ENCODE results near the gene SLC20A1. TPM values are rescaled to one million over a fixed set of nuclear protein-coding genes. Genes with fewer than 3 reads are reported as not detected.
A peak's percentile ranks its signal among the peaks of the same experiment; 100 is the strongest.
"Not testable (repeated sequence)": the region's sequence is repeated elsewhere in the genome, so short reads cannot be mapped to it uniquely, and the experiment has no call there.

The SLC20A1 gene
- total RNA-seq, 2 experiments from 2014 or later = 52.7 to 52.8 TPM

- H3K36me3 Mint-ChIP-seq (ENCODE audit: low read depth) = no peaks in the 10 kb centered on the region
- no peak for ATAC-seq
- H3K27me3 Mint-ChIP-seq = peaks cover 22% of the 10 kb centered on the region
- CTCF ChIA-PET = interaction anchor here (0.9 to 5.5 kb wide), 6 partner anchors 14 to 106 kb away, joined by 3 to 35 read pairs (median 7); no protein-coding TSS in a partner anchor
- no peaks in the 10 kb centered on the region for H3K9me3 Mint-ChIP-seq
- no peak overlapping the region for H3K4me3 Mint-ChIP-seq
- no peak for DNase-seq
- POLR2A ChIA-PET = interaction anchor here (2.3 kb wide), 1 partner anchor 74 kb away, joined by 9 read pairs; no protein-coding TSS in a partner anchor
- TF ChIP-seq CTCF (IDR thresholded peaks at IDR 0.05) = no peak
- no peak overlapping the region for H3K27ac Mint-ChIP-seq
- intact Hi-C loops (cut with micrococcal nuclease) = no loop called here
- H3K4me1 Mint-ChIP-seq (ENCODE audit: low read depth) = peaks cover 28% of the 10 kb centered on the region
Measured at GRCh38 chr2:112705575-112705974, 59.8 kb downstream of the SLC20A1 start.

- H3K4me3 Mint-ChIP-seq = no peak overlapping the region
- POLR2A ChIA-PET = interaction anchor here (1.7 to 2.3 kb wide), 2 partner anchors 19 to 74 kb away, joined by 6 to 9 read pairs; no protein-coding TSS in a partner anchor
- no peak for TF ChIP-seq CTCF (IDR thresholded peaks at IDR 0.05)
- intact Hi-C loops (cut with micrococcal nuclease) = no loop called here
- H3K9me3 Mint-ChIP-seq = no peaks in the 10 kb centered on the region
- H3K27me3 Mint-ChIP-seq = peaks cover 20% of the 10 kb centered on the region
- no peak overlapping the region for H3K27ac Mint-ChIP-seq
- CTCF ChIA-PET = interaction anchor here (0.9 to 5.5 kb wide), 8 partner anchors 14 to 179 kb away, joined by 3 to 35 read pairs (median 8); no protein-coding TSS in a partner anchor
- DNase-seq = peak; percentile 89
- H3K4me1 Mint-ChIP-seq (ENCODE audit: low read depth) = peaks cover 28% of the 10 kb centered on the region
- ATAC-seq = peak; percentile 96
- H3K36me3 Mint-ChIP-seq (ENCODE audit: low read depth) = no peaks in the 10 kb centered on the region
Measured at GRCh38 chr2:112706170-112706664, 60.5 kb downstream of the SLC20A1 start.

GRCh38 chr2:112706947-112707346 lies 61.2 kb downstream of the SLC20A1 start:
- ChIA-PET POLR2A (interaction anchor here (1.7 to 2.3 kb wide), 2 partner anchors 18 to 75 kb away, joined by 6 to 9 read pairs; no protein-coding TSS in a partner anchor), CTCF (interaction anchor here (0.8 to 5.5 kb wide), 7 partner anchors 13 to 178 kb away, joined by 3 to 35 read pairs (median 8); no protein-coding TSS in a partner anchor)
- ATAC-seq; intact Hi-C loops (cut with micrococcal nuclease); H3K36me3 Mint-ChIP-seq (ENCODE audit: low read depth); H3K9me3 Mint-ChIP-seq; H3K27ac Mint-ChIP-seq; H3K4me3 Mint-ChIP-seq; DNase-seq: not testable (repeated sequence)
- Mint-ChIP-seq H3K4me1 (ENCODE audit: low read depth) (peaks cover 26% of the 10 kb centered on the region), H3K27me3 (peaks cover 20% of the 10 kb centered on the region)

- POLR2A ChIA-PET = interaction anchor here (1.3 kb wide), 1 partner anchor 72 kb away, joined by 4 read pairs; no protein-coding TSS in a partner anchor
- peaks cover 29% of the 10 kb centered on the region for H3K4me1 Mint-ChIP-seq (ENCODE audit: low read depth)
- H3K36me3 Mint-ChIP-seq (ENCODE audit: low read depth) = no peaks in the 10 kb centered on the region
- no peaks in the 10 kb centered on the region for H3K9me3 Mint-ChIP-seq
- TF ChIP-seq CTCF (IDR thresholded peaks at IDR 0.05) = no peak
- H3K4me3 Mint-ChIP-seq = no peak overlapping the region
- intact Hi-C loops (cut with micrococcal nuclease) = no loop called here
- no peak for DNase-seq
- H3K27me3 Mint-ChIP-seq = peaks cover 16% of the 10 kb centered on the region
- ATAC-seq = no peak
- H3K27ac Mint-ChIP-seq = no peak overlapping the region
- CTCF ChIA-PET = interaction anchor here (1.2 to 5.5 kb wide), 2 partner anchors 18 to 109 kb away, joined by 3 to 35 read pairs; no protein-coding TSS in a partner anchor
Measured at GRCh38 chr2:112708968-112709367, 63.2 kb downstream of the SLC20A1 start.

- Mint-ChIP-seq H3K36me3 (ENCODE audit: low read depth) (no peaks in the 10 kb centered on the region), H3K27ac (no peak overlapping the region), H3K9me3 (no peaks in the 10 kb centered on the region), H3K27me3 (peaks cover 13% of the 10 kb centered on the region), H3K4me1 (ENCODE audit: low read depth) (peaks cover 29% of the 10 kb centered on the region), H3K4me3 (no peak overlapping the region)
- no peak for TF ChIP-seq CTCF (IDR thresholded peaks at IDR 0.05)
- no peak for ATAC-seq
- intact Hi-C loops (cut with micrococcal nuclease) = no loop called here
- ChIA-PET CTCF (interaction anchor here (0.6 to 5.5 kb wide), 6 partner anchors 9 to 143 kb away, joined by 3 to 35 read pairs (median 3); no protein-coding TSS in a partner anchor), POLR2A (no interaction called here)
- DNase-seq = no peak
Measured at GRCh38 chr2:112709703-112710102, 64.0 kb downstream of the SLC20A1 start.
